Keratinocyte (primary cell): ENCODE measurements around the gene APOM. TPM values are rescaled to one million over a fixed set of nuclear protein-coding genes. Genes with fewer than 3 reads are reported as not detected.

ENCODE experiments used
- DNase-seq: peaks from one replicate; pipeline ENCODE4 v3.0.0-alpha.2; 2011; ENCODE audit warnings: low read depth, missing footprints, low spot score
- FAIRE-seq: peaks from 2 replicates; lab custom pipeline; 2011; peaks lifted over from hg19 to GRCh38; lab: Jason Lieb, UNC
- H2AFZ ChIP-seq: 2 replicates; pipeline ENCODE4 v1.6.0; 2012; ENCODE audit warnings: low read length, control low read depth, inconsistent platforms; ENCODE audit not compliant: control insufficient read depth
- H3K27ac ChIP-seq: 2 replicates; pipeline ENCODE4 v1.5.1; 2011; ENCODE audit warnings: low read length; ENCODE audit not compliant: control insufficient read depth, insufficient read depth
- H3K27me3 ChIP-seq: 3 replicates; pipeline ENCODE4 v1.6.0; 2011; ENCODE audit warnings: low read length; ENCODE audit not compliant: control insufficient read depth, insufficient read depth; ENCODE audit errors: extremely low read depth
- H3K36me3 ChIP-seq, 2 experiments: 2 replicates in 1 of 2; 3 replicates in 1 of 2; pipeline ENCODE4 v1.5.1; 2011; ENCODE audit warnings: low read length in 2 of 2, mild to moderate bottlenecking in 1 of 2; ENCODE audit not compliant: control insufficient read depth in 2 of 2, insufficient read depth in 2 of 2; ENCODE audit errors: extremely low read depth in 1 of 2
- H3K4me1 ChIP-seq: 3 replicates; pipeline ENCODE4 v1.5.1; 2011; ENCODE audit warnings: low read length; ENCODE audit not compliant: control insufficient read depth, insufficient read depth; ENCODE audit errors: extremely low read depth
- H3K4me2 ChIP-seq: 3 replicates; pipeline ENCODE4 v1.6.0; 2011; ENCODE audit warnings: low read depth, low read length; ENCODE audit not compliant: control insufficient read depth, insufficient read depth; ENCODE audit errors: extremely low read depth
- H3K4me3 ChIP-seq, 3 experiments: fragments of 200-600 bp in 1 of 3; sonication (generic) in 1 of 3; 2 replicates in 2 of 3; 3 replicates in 1 of 3; pipeline ENCODE4 v1.5.1; 2011 to 2016; ENCODE audit warnings: low read length in 3 of 3, mild to moderate bottlenecking in 3 of 3, control low read depth in 2 of 3, inconsistent platforms in 1 of 3, low read depth in 1 of 3, mixed read lengths in 1 of 3, mixed run types in 1 of 3, moderate library complexity in 1 of 3; ENCODE audit not compliant: control insufficient read depth in 2 of 3, insufficient read depth in 2 of 3; ENCODE audit errors: extremely low read depth in 1 of 3
- H3K79me2 ChIP-seq: 2 replicates; pipeline ENCODE4 v1.6.0; 2012; ENCODE audit warnings: low read length; ENCODE audit not compliant: control insufficient read depth, insufficient read depth
- H3K9ac ChIP-seq: 3 replicates; pipeline ENCODE4 v1.6.0; 2011; ENCODE audit warnings: low read length; ENCODE audit not compliant: control insufficient read depth, insufficient read depth; ENCODE audit errors: extremely low read depth
- H3K9me1 ChIP-seq: 3 replicates; pipeline ENCODE4 v1.6.0; 2011; ENCODE audit warnings: low read length; ENCODE audit not compliant: control insufficient read depth, insufficient read depth; ENCODE audit errors: extremely low read depth
- H3K9me3 ChIP-seq: 2 replicates; pipeline ENCODE4 v1.5.1; 2012; ENCODE audit warnings: low read depth, low read length; ENCODE audit not compliant: control insufficient read depth
- H4K20me1 ChIP-seq: 3 replicates; pipeline ENCODE4 v1.6.0; 2011; ENCODE audit warnings: low read length; ENCODE audit not compliant: control insufficient read depth, insufficient read depth; ENCODE audit errors: extremely low read depth
- EZH2 ChIP-seq: IDR thresholded peaks from one replicate; pipeline ENCODE4 v1.6.1; 2012; ENCODE audit warnings: inconsistent platforms, mild to moderate bottlenecking, low read length, moderate library complexity
- dilution Hi-C: fragments of 300-500 bp; cut with MboI; formaldehyde crosslinking; loops from one replicate; pipeline ENCODE4 v1.7.0; 2020; ENCODE audit warnings: low sequenced_read_pairs; ENCODE audit not compliant: extremely low pct_ligation_motif_present
- polyA plus RNA-seq, 5 experiments: library from polyadenylated mRNA; depleted of rRNA in 3 of 5; stranded (reverse) in 3 of 5; stranded (forward) in 1 of 5; unstranded in 1 of 5; fragments of >200 nt; gene quantifications; 1 replicate in 1 of 5; 2 replicates in 3 of 5; 3 replicates in 1 of 5; pipeline versions ENCODE4 v1.2.1 to v1.2.3, GENCODE V29; 2011 to 2012; ENCODE audit warnings: missing spikeins in 2 of 5, low read depth in 1 of 5, low replicate concordance in 1 of 5
- TF ChIP-seq, protein P1 (sequence below), 3 experiments: IDR thresholded peaks in 1 of 3; conservative IDR thresholded peaks in 1 of 3; optimal IDR thresholded peaks in 1 of 3; 2 replicates in 2 of 3; 3 replicates in 1 of 3; pipeline versions ENCODE3 to v1.5.1; 2011; ENCODE audit warnings: low read length in 3 of 3, mild to moderate bottlenecking in 3 of 3, moderate library complexity in 2 of 3, control low read depth in 1 of 3, inconsistent platforms in 1 of 3; ENCODE audit not compliant: insufficient read depth in 2 of 3; ENCODE audit errors: extremely low read depth in 1 of 3

The APOM gene
- polyA plus RNA-seq, 1 donor (not counting 4 experiments of a cell fraction or from before 2014, with no cell fraction given), result 1.4 TPM

DNA sequence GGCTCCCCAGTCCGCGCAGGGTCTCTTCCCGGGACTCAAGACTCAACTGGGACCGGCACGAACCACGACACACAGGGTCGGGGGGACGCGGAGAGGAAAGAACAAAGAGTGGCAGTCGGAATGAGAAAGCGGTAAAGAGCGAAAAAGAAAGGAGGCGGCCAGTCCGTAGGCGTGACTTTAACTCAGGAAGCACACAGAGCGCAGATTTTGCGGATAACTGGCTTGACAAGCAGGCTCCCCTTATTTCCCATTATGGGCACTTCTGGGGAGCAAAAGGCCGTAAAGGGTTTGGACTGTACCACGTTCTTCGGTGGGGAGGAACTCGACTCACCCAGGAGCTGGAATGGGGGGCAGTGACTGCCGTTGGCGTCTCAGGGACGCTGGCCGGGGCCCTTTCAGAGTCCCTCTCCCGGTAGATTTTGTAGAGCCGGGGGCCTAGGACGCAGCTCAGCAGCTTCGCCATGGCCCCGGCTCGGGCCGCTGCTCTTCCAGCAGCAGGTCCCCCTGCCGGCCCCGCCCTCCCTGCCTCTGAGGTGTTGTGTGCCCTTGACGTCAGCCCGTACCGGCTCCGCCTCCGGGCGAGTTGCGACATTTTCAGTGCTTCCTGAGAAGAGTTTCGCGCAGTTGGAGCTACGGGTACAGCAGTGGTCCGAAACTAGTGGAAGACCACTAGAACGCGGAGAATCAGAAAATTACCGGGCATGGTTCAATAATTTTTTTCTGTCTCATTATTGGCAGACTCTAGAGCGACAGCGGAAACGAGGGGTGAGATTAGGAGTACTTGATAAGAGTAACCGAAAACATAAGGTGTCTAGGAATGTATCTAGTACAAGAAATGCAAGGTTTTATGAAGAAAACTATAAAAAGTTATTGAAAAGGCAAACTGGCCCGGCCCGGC, 47.4 kb downstream of the APOM start, which contains the start of gene ABHD16A:
Gene ABHD16A (minus strand): TSS at position 506 of the 898 bp plus-strand sequence. CDS start 43 bp downstream, at position 463.
- H3K9me3 ChIP-seq, result no peaks in the 10 kb centered on the region
- no peaks in the 10 kb centered on the region for H4K20me1 ChIP-seq
- H3K9me1 ChIP-seq, result no peaks in the 10 kb centered on the region
- peak; percentile 82 for DNase-seq
- FAIRE-seq, result peak; percentile 80
- peak within 1 kb of the TSS; percentile 98 for H3K4me2 ChIP-seq
- H3K4me3 ChIP-seq, result peak within 1 kb of the TSS; percentile 73 to 87 (median 86)
- peaks cover 19% of the 10 kb centered on the region for H3K79me2 ChIP-seq
- peak within 1 kb of the TSS; percentile 89 for H3K9ac ChIP-seq
- H3K4me1 ChIP-seq, result peaks cover 9% of the 10 kb centered on the region
- dilution Hi-C loops, result no loop called here
- H3K27me3 ChIP-seq, result no peaks in the 10 kb centered on the region
- TF ChIP-seq, protein P1, sequence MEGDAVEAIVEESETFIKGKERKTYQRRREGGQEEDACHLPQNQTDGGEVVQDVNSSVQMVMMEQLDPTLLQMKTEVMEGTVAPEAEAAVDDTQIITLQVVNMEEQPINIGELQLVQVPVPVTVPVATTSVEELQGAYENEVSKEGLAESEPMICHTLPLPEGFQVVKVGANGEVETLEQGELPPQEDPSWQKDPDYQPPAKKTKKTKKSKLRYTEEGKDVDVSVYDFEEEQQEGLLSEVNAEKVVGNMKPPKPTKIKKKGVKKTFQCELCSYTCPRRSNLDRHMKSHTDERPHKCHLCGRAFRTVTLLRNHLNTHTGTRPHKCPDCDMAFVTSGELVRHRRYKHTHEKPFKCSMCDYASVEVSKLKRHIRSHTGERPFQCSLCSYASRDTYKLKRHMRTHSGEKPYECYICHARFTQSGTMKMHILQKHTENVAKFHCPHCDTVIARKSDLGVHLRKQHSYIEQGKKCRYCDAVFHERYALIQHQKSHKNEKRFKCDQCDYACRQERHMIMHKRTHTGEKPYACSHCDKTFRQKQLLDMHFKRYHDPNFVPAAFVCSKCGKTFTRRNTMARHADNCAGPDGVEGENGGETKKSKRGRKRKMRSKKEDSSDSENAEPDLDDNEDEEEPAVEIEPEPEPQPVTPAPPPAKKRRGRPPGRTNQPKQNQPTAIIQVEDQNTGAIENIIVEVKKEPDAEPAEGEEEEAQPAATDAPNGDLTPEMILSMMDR (optimal IDR thresholded peaks at IDR 0.05 in 1 of 3, IDR thresholded peaks at IDR 0.05 in 1 of 3, conservative IDR thresholded peaks at IDR 0.05 in 1 of 3; ENCODE audit: extremely low read depth in 1 of 3, insufficient read depth in 2 of 3, low read length in 3 of 3), result peak in 1 of 3 experiments; percentile 14
- TF ChIP-seq EZH2, result no peak
- no peaks in the 10 kb centered on the region for H3K36me3 ChIP-seq
- H2AFZ ChIP-seq, result peak within 1 kb of the TSS; percentile 86
- peak within 1 kb of the TSS; percentile 87 for H3K27ac ChIP-seq

DNA sequence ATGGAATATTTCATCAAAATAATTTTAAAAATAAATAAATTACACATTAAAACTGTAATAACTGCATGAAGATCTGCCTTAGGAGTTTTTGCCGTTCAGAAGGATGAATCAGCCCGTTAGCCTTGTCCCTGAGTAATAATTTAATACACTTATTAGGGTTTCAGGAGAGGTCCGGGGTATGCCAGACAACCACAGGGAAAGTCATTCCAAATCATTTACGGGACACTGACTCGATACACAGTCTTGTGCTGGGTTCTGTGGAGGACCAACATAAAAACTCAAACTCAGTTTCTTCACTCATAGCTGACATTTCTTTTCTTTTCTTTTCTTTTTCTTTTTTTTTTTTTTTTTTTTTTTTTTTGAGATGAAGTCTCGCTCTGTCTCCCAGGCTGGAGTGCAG, 50.2 kb downstream of the APOM start:
- no peak for DNase-seq
- no peak for FAIRE-seq
- Histone ChIP-seq H3K79me2 (peaks cover 17% of the 10 kb centered on the region), H2AFZ (no peak overlapping the region), H3K9ac (no peak overlapping the region), H4K20me1 (no peaks in the 10 kb centered on the region), H3K9me3 (no peaks in the 10 kb centered on the region), H3K36me3 (no peaks in the 10 kb centered on the region), H3K9me1 (no peaks in the 10 kb centered on the region), H3K27me3 (no peaks in the 10 kb centered on the region), H3K4me2 (no peak overlapping the region), H3K27ac (no peak overlapping the region), H3K4me3 (no peak overlapping the region), H3K4me1 (peaks cover 11% of the 10 kb centered on the region)
- TF ChIP-seq, protein P1 (optimal IDR thresholded peaks at IDR 0.05 in 1 of 3, IDR thresholded peaks at IDR 0.05 in 1 of 3, conservative IDR thresholded peaks at IDR 0.05 in 1 of 3; ENCODE audit: extremely low read depth in 1 of 3, insufficient read depth in 2 of 3, low read length in 3 of 3), result no peak
- no peak for TF ChIP-seq EZH2
- dilution Hi-C loops, result no loop called here
